Measurements from ENCODE around the gene ATAT1.
"Not testable (repeated sequence)": the region's sequence is repeated elsewhere in the genome, so short reads cannot be mapped to it uniquely, and the experiment has no call there.

ATAT1 gene

GRCh38 chr6:30655743-30656094 is 29.0 kb downstream of the ATAT1 start:
- over 99% methylated on average over 3 of the region's 3 CpGs for WGBS
- H3K36me3 ChIP-seq (ENCODE audit: insufficient read depth, low read length), result peaks cover 93% of the 10 kb centered on the region

GRCh38 chr6:30656513-30656912 is 29.8 kb downstream of the ATAT1 start:
- H3K9ac ChIP-seq (ENCODE audit: low read depth, low read length), result no peak overlapping the region
- no peaks in the 10 kb centered on the region for H3K9me3 ChIP-seq (ENCODE audit: insufficient read depth, low read depth, low read length)
- 88% methylated on average over 7 of the region's 7 CpGs for WGBS
- no peak overlapping the region for H3K4me3 ChIP-seq (ENCODE audit: low read length)
- H3K27ac ChIP-seq (ENCODE audit: low read depth, low read length), result no peak overlapping the region
- H3K36me3 ChIP-seq (ENCODE audit: insufficient read depth, low read length), result peaks cover 89% of the 10 kb centered on the region
- H3K4me1 ChIP-seq (ENCODE audit: insufficient read depth, low read length), result no peaks in the 10 kb centered on the region
- H3K27me3 ChIP-seq (ENCODE audit: insufficient read depth, low read length), result no peaks in the 10 kb centered on the region

More at GRCh38 chr6:30655743-30656094, 29.0 kb downstream of the ATAT1 start:
- no peaks in the 10 kb centered on the region for H3K27me3 ChIP-seq (ENCODE audit: insufficient read depth, low read length)
- no peak overlapping the region for H3K9ac ChIP-seq (ENCODE audit: low read depth, low read length)
- no peak overlapping the region for H3K4me3 ChIP-seq (ENCODE audit: low read length)
- H3K9me3 ChIP-seq (ENCODE audit: insufficient read depth, low read depth, low read length), result no peaks in the 10 kb centered on the region
- H3K27ac ChIP-seq (ENCODE audit: low read depth, low read length), result no peak overlapping the region
- H3K4me1 ChIP-seq (ENCODE audit: insufficient read depth, low read length), result no peaks in the 10 kb centered on the region

GRCh38 chr6:30657454-30657853 is 30.8 kb downstream of the ATAT1 start:
- Histone ChIP-seq H3K27me3 (ENCODE audit: insufficient read depth, low read length) (no peaks in the 10 kb centered on the region), H3K9ac (ENCODE audit: low read depth, low read length) (no peak overlapping the region), H3K4me3 (ENCODE audit: low read length) (no peak overlapping the region), H3K9me3 (ENCODE audit: insufficient read depth, low read depth, low read length) (no peaks in the 10 kb centered on the region), H3K4me1 (ENCODE audit: insufficient read depth, low read length) (no peaks in the 10 kb centered on the region), H3K36me3 (ENCODE audit: insufficient read depth, low read length) (peaks cover 89% of the 10 kb centered on the region), H3K27ac (ENCODE audit: low read depth, low read length) (no peak overlapping the region)

GRCh38 chr6:30657922-30658321 is 31.2 kb downstream of the ATAT1 start:
- peaks cover 89% of the 10 kb centered on the region for H3K36me3 ChIP-seq (ENCODE audit: insufficient read depth, low read length)
- H3K4me3 ChIP-seq (ENCODE audit: low read length); H3K27me3 ChIP-seq (ENCODE audit: insufficient read depth, low read length); H3K27ac ChIP-seq (ENCODE audit: low read depth, low read length); H3K9me3 ChIP-seq (ENCODE audit: insufficient read depth, low read depth, low read length); H3K9ac ChIP-seq (ENCODE audit: low read depth, low read length); H3K4me1 ChIP-seq (ENCODE audit: insufficient read depth, low read length): not testable (repeated sequence)
- WGBS, result 95% methylated on average over 5 of the region's 5 CpGs

GRCh38 chr6:30664994-30665767 is 38.5 kb downstream of the ATAT1 start:
- no peaks in the 10 kb centered on the region for H3K4me1 ChIP-seq (ENCODE audit: insufficient read depth, low read length)
- 95% methylated on average over 34 of the region's 34 CpGs for WGBS
- peaks cover 75% of the 10 kb centered on the region for H3K36me3 ChIP-seq (ENCODE audit: insufficient read depth, low read length)
- no peak overlapping the region for H3K27ac ChIP-seq (ENCODE audit: low read depth, low read length)
- no peak overlapping the region for H3K9ac ChIP-seq (ENCODE audit: low read depth, low read length)
- H3K9me3 ChIP-seq (ENCODE audit: insufficient read depth, low read depth, low read length), result no peaks in the 10 kb centered on the region
- no peak overlapping the region for H3K4me3 ChIP-seq (ENCODE audit: low read length)
- H3K27me3 ChIP-seq (ENCODE audit: insufficient read depth, low read length), result no peaks in the 10 kb centered on the region

GRCh38 chr6:30666300-30666699 is 39.6 kb downstream of the ATAT1 start:
- not testable (repeated sequence) for H3K9me3 ChIP-seq (ENCODE audit: insufficient read depth, low read depth, low read length); H3K4me1 ChIP-seq (ENCODE audit: insufficient read depth, low read length); H3K4me3 ChIP-seq (ENCODE audit: low read length); H3K27ac ChIP-seq (ENCODE audit: low read depth, low read length); H3K9ac ChIP-seq (ENCODE audit: low read depth, low read length); H3K27me3 ChIP-seq (ENCODE audit: insufficient read depth, low read length)
- 87% methylated on average over 2 of the region's 2 CpGs for WGBS
- peaks cover 75% of the 10 kb centered on the region for H3K36me3 ChIP-seq (ENCODE audit: insufficient read depth, low read length)

- 91% methylated on average over 25 of the region's 27 CpGs for WGBS
- Histone ChIP-seq H3K9ac (ENCODE audit: low read depth, low read length) (no peak overlapping the region), H3K9me3 (ENCODE audit: insufficient read depth, low read depth, low read length) (no peaks in the 10 kb centered on the region)
These were observed 44.3 kb downstream of the ATAT1 start for GRCh38 chr6:30670760-30671527.

GRCh38 chr6:30672445-30673253 is 46.0 kb downstream of the ATAT1 start, which contains the start of gene DHX16:
Gene DHX16, minus strand, starts transcription at chr6:30673006. Its CDS starts 165 bp downstream, at chr6:30672841.
- H3K4me3 ChIP-seq (ENCODE audit: low read length), result peak within 1 kb of the TSS; percentile 99
- peak within 1 kb of the TSS; percentile 82 for H3K9ac ChIP-seq (ENCODE audit: low read depth, low read length)
- H3K36me3 ChIP-seq (ENCODE audit: insufficient read depth, low read length), result peaks cover 41% of the 10 kb centered on the region
- H3K27me3 ChIP-seq (ENCODE audit: insufficient read depth, low read length), result no peaks in the 10 kb centered on the region
- WGBS, result under 1% methylated on average over 56 of the region's 57 CpGs
- H3K27ac ChIP-seq (ENCODE audit: low read depth, low read length), result peak within 1 kb of the TSS; percentile 72
- no peaks in the 10 kb centered on the region for H3K4me1 ChIP-seq (ENCODE audit: insufficient read depth, low read length)
- H3K9me3 ChIP-seq (ENCODE audit: insufficient read depth, low read depth, low read length), result no peaks in the 10 kb centered on the region

More at GRCh38 chr6:30670760-30671527, 44.3 kb downstream of the ATAT1 start:
- Histone ChIP-seq H3K36me3 (ENCODE audit: insufficient read depth, low read length) (peaks cover 36% of the 10 kb centered on the region), H3K27me3 (ENCODE audit: insufficient read depth, low read length) (no peaks in the 10 kb centered on the region), H3K27ac (ENCODE audit: low read depth, low read length) (no peak overlapping the region), H3K4me3 (ENCODE audit: low read length) (no peak overlapping the region), H3K4me1 (ENCODE audit: insufficient read depth, low read length) (no peaks in the 10 kb centered on the region)

GRCh38 chr6:30676660-30677285 is 50.1 kb downstream of the ATAT1 start:
- Histone ChIP-seq H3K27me3 (ENCODE audit: insufficient read depth, low read length) (no peaks in the 10 kb centered on the region), H3K27ac (ENCODE audit: low read depth, low read length) (no peak overlapping the region), H3K36me3 (ENCODE audit: insufficient read depth, low read length) (peaks cover 31% of the 10 kb centered on the region), H3K9me3 (ENCODE audit: insufficient read depth, low read depth, low read length) (no peaks in the 10 kb centered on the region), H3K9ac (ENCODE audit: low read depth, low read length) (no peak overlapping the region), H3K4me3 (ENCODE audit: low read length) (no peak overlapping the region), H3K4me1 (ENCODE audit: insufficient read depth, low read length) (peaks cover 8% of the 10 kb centered on the region; the same call in 1 of the 2 replicates)
- WGBS, result 95% methylated on average over 10 of the region's 10 CpGs

GRCh38 chr6:30678964-30679726 is 52.5 kb downstream of the ATAT1 start:
- no peaks in the 10 kb centered on the region for H3K9me3 ChIP-seq (ENCODE audit: insufficient read depth, low read depth, low read length)
- H3K4me3 ChIP-seq (ENCODE audit: low read length), result peak overlapping the region; percentile 48
- WGBS, result 18% methylated on average over 24 of the region's 31 CpGs
- H3K9ac ChIP-seq (ENCODE audit: low read depth, low read length), result 0 out of 2 replicates have a peak overlapping the region, but pooled peaks have one; percentile 46
- peaks cover 29% of the 10 kb centered on the region for H3K4me1 ChIP-seq (ENCODE audit: insufficient read depth, low read length)
- H3K27me3 ChIP-seq (ENCODE audit: insufficient read depth, low read length), result no peaks in the 10 kb centered on the region
- peak overlapping the region; percentile 52; the same call in 1 of the 2 replicates for H3K27ac ChIP-seq (ENCODE audit: low read depth, low read length)
- H3K36me3 ChIP-seq (ENCODE audit: insufficient read depth, low read length), result peaks cover 31% of the 10 kb centered on the region

All from HUES64 (cell line).